GM12873 (cell line): ENCODE results near the gene TTLL12.

ENCODE experiments used
- CTCF ChIP-seq: IDR thresholded peaks from 2 replicates; pipeline ENCODE4 v1.5.1; 2012; ENCODE audit warnings: low read depth, mild to moderate bottlenecking, moderate library complexity, low read length, control low read depth; ENCODE audit not compliant: insufficient read depth; ENCODE audit errors: missing control alignments

The TTLL12 gene

DNA sequence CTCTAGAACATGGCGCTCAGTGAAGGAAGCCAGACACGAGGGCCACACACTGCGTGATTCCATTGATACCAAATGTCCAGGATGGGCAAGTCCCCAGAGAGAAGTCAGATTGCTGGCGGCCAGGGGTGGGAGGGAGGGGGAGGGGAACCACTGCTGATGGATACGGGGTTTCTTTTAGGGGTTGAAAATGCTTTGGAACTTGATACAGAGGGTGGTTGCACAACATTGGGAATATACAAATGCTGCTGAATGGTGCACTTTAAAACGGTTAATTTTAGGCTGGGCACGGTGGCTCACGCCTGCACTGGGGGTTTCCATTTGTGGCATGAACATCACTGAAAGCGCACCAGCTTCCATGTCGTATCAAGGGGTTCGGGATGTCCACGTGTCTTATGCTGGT, 30.5 kb downstream of the TTLL12 start:
- TF ChIP-seq CTCF = no peak

GRCh38 chr22:43155789-43156188, 31.1 kb downstream of the TTLL12 start:
- no peak for TF ChIP-seq CTCF

DNA sequence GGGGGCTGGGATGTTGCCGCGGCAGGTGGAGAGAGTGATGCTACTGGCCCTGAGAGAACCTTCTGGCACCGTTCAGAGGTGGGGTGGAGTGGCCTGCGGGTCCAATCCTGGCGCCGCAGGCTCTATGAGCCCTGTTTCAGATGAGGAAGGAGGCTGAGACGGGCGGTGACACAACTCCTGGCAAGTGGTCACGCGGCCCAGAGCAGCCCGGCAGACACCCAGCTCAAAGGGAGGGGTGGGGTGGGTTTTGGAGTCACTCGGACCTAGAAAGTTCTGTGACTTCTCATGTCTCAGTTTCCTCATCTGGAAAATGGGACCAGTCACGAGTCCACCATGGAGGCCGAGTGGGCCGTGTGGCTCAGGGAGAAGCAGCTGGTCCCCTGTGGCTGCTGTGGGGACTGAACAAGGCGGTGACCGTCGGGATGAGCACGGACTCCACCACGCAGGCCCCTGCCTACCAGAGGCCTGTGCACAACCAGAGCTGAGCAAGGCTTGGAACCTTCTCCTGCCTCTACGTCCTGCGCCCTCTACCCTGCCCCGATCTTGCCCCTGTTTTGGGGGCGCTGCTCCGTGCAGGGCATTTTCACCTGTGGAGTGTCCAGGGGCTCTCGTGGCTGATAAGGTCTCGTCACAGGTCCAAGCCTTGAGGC, 31.9 kb downstream of the TTLL12 start:
- TF ChIP-seq CTCF = no peak

- no peak for TF ChIP-seq CTCF
These were observed 33.0 kb downstream of the TTLL12 start for GRCh38 chr22:43153899-43154298.

DNA sequence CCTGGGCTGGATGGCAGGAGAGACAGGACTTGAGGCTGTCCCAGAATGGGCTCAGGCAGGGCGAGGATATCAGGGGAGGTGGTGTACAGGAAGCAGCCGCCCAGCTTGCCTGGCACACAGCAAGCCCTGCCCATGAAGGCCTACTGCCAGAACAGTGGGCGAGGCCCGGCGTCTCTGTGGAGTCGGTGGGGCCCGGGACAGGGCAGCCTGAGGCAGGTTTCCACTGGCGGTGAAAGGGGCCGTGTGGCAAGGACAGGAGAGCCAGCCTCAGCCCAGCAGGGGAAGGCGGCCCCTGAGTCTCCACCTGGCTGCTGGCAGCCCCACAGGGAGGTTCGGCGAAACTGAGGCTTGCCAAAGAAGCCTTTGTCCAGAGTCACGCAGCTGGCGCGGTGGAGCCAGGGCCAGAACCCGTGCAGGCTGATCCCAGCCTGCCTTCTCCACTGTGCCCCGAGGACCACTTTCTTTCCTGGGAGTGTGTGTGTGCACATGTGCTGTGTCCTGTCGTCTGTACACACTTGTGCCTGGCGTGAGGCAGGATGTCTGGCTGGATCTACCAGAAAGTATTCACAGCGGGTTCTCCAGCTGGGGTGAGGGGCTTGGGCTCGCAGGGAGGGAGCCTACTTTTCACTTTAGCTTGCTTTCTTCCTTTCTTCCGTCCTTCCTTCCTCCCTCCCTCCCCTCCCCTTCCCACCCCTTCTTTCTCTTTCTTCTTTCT, 34.4 kb downstream of the TTLL12 start:
- TF ChIP-seq CTCF = no peak

DNA sequence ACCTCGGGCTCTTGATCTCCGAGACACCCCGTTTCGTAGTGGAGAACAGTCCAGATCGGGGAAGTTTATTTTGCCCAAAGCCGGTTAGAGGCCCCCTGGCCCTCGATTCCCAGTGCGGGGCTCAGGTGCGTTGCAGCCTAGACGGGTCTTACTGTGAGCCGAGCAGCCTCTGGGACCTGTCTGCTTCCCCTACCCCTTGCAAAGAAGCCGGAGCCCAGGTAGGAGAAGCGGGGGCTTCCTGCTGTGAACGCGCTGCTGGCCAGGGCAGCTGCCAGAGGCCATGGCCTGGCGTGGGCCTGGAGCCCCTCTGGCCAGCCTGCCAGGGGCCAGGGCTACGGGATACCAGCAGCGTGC, 35.0 kb downstream of the TTLL12 start:
- TF ChIP-seq CTCF = no peak

GRCh38 chr22:43151251-43152002, 35.5 kb downstream of the TTLL12 start, which contains the start of gene TSPO:
Gene TSPO, plus strand, starts transcription at chr22:43151559. Its CDS starts 7,680 bp downstream, at chr22:43159239.
- TF ChIP-seq CTCF = no peak
